ENCODE results near the gene RAET1L.

GRCh38 chr6:150068720-150069648 is 43.7 kb upstream of the RAET1L start, which contains the start of gene ULBP3:
- TF ChIP-seq CTCF (IDR thresholded peaks at IDR 0.05; ENCODE audit: borderline replicate concordance, extremely low read depth, low read length, poor library complexity, severe bottlenecking) = no peak
- TF ChIP-seq EZH2 (IDR thresholded peaks at IDR 0.05; ENCODE audit: borderline replicate concordance, low read depth, low read length, severe bottlenecking) = no peak
